ENCODE measurements around the gene CELA2B.

Gene CELA2B

DNA sequence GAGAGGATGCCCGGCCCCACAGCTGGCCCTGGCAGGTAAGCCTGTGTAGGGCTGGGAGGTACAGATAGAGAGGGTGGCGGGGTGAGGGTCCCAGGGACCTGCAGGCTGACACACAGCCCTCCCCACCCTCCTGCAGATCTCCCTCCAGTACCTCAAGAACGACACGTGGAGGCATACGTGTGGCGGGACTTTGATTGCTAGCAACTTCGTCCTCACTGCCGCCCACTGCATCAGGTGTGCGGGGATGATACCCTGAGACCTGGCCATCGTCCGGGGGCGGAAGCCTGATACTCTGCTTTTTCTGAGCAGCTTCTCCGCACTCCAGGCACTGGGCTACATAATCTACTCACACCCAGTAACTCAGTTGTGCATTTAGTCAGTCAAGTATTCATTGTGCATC, 35.5 kb upstream of the CELA2B start:
- Histone ChIP-seq H3K9me3 (ENCODE audit: control insufficient read depth, insufficient read depth, low read depth, low read length) (no peaks in the 10 kb centered on the region), H3K4me1 (ENCODE audit: control insufficient read depth, insufficient read depth, low read length) (no peaks in the 10 kb centered on the region), H3K4me3 (ENCODE audit: low read depth, low read length) (no peak overlapping the region), H3K27ac (ENCODE audit: extremely low read depth, low read depth, low read length) (no peak overlapping the region), H3K36me3 (ENCODE audit: control insufficient read depth in 2 of 2, insufficient read depth in 1 of 2, low read length in 2 of 2) (no peaks in the 10 kb centered on the region)
- POLR2A ChIA-PET: interaction anchor here (0.6 kb wide), 1 partner anchor 57 kb away, joined by 3 read pairs; no protein-coding TSS in a partner anchor
- CTCF ChIA-PET: no interaction called here
- no peak for TF ChIP-seq YY1 (tag by site-specific recombination; IDR thresholded peaks at IDR 0.05)

- ChIA-PET POLR2A (no interaction called here), CTCF (interaction anchor here (0.6 to 1.3 kb wide), 5 partner anchors 10 to 175 kb away, joined by 3 to 8 read pairs (median 3); no protein-coding TSS in a partner anchor)
- no peak overlapping the region for H3K27ac ChIP-seq (ENCODE audit: extremely low read depth, low read depth, low read length)
- no peaks in the 10 kb centered on the region for H3K9me3 ChIP-seq (ENCODE audit: control insufficient read depth, insufficient read depth, low read depth, low read length)
- H3K4me1 ChIP-seq (ENCODE audit: control insufficient read depth, insufficient read depth, low read length): no peaks in the 10 kb centered on the region
- no peak overlapping the region for H3K4me3 ChIP-seq (ENCODE audit: low read depth, low read length)
- TF ChIP-seq, protein P1, sequence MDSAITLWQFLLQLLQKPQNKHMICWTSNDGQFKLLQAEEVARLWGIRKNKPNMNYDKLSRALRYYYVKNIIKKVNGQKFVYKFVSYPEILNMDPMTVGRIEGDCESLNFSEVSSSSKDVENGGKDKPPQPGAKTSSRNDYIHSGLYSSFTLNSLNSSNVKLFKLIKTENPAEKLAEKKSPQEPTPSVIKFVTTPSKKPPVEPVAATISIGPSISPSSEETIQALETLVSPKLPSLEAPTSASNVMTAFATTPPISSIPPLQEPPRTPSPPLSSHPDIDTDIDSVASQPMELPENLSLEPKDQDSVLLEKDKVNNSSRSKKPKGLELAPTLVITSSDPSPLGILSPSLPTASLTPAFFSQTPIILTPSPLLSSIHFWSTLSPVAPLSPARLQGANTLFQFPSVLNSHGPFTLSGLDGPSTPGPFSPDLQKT (IDR thresholded peaks at IDR 0.05; ENCODE audit: borderline replicate concordance, low read depth, low read length): no peak
- TF ChIP-seq YY2 (tag by site-specific recombination; IDR thresholded peaks at IDR 0.05): no peak
- no peaks in the 10 kb centered on the region for H3K36me3 ChIP-seq (ENCODE audit: control insufficient read depth in 2 of 2, insufficient read depth in 1 of 2, low read length in 2 of 2)
These were observed 34.7 kb upstream of the CELA2B start for GRCh38 chr1:15441247-15441646.

DNA sequence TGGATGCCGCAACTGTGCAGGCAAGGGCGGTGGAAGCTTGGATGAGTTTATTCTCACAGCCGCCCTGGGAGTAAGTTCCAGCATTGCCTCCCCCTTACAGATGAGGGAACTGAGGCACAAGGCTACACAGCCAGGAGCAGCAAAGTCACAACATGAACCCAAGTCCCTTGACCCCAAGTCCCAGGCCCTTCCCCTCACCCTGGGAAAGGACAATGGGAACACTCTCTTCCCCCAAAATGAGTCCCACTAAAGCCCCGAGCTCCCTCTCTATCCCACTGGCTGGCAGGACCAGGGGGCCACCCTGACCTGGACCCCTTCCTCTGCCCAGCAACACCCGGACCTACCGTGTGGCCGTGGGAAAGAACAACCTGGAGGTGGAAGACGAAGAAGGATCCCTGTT, 33.8 kb upstream of the CELA2B start:
- TF ChIP-seq, protein P2, sequence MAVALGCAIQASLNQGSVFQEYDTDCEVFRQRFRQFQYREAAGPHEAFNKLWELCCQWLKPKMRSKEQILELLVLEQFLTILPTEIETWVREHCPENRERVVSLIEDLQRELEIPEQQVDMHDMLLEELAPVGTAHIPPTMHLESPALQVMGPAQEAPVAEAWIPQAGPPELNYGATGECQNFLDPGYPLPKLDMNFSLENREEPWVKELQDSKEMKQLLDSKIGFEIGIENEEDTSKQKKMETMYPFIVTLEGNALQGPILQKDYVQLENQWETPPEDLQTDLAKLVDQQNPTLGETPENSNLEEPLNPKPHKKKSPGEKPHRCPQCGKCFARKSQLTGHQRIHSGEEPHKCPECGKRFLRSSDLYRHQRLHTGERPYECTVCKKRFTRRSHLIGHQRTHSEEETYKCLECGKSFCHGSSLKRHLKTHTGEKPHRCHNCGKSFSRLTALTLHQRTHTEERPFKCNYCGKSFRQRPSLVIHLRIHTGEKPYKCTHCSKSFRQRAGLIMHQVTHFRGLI (tag by site-specific recombination; IDR thresholded peaks at IDR 0.05): no peak
- TF ChIP-seq PRDM1 (tag by site-specific recombination; IDR thresholded peaks at IDR 0.05) (no peak), GLI2 (tag by site-specific recombination; IDR thresholded peaks at IDR 0.05; ENCODE audit: borderline replicate concordance, low read depth) (no peak), ZNF10 (tag by site-specific recombination; IDR thresholded peaks at IDR 0.05) (no peak), ZNF626 (tag by site-specific recombination; IDR thresholded peaks at IDR 0.05) (no peak), ZNF621 (tag by site-specific recombination; IDR thresholded peaks at IDR 0.05) (no peak), SETDB1 (IDR thresholded peaks at IDR 0.05; ENCODE audit: insufficient read length, low read length) (no peak), ZNF704 (tag by site-specific recombination; IDR thresholded peaks at IDR 0.05) (no peak), GLIS2 (tag by site-specific recombination; IDR thresholded peaks at IDR 0.05) (no peak), ZNF394 (tag by site-specific recombination; IDR thresholded peaks at IDR 0.05; ENCODE audit: borderline replicate concordance) (no peak), ZNF214 (tag by site-specific recombination; IDR thresholded peaks at IDR 0.05; ENCODE audit: borderline replicate concordance) (no peak), ZNF404 (tag by site-specific recombination; IDR thresholded peaks at IDR 0.05) (no peak), ZSCAN4 (tag by site-specific recombination; IDR thresholded peaks at IDR 0.05) (no peak), ZIC2 (tag by site-specific recombination; IDR thresholded peaks at IDR 0.05) (no peak), ZNF629 (tag by site-specific recombination; IDR thresholded peaks at IDR 0.05) (no peak), ZNF600 (tag by site-specific recombination; IDR thresholded peaks at IDR 0.05) (no peak), ZBTB10 (tag by site-specific recombination; IDR thresholded peaks at IDR 0.05) (no peak), OSR2 (tag by site-specific recombination; IDR thresholded peaks at IDR 0.05) (no peak), HOXA7 (CRISPR knock-in tag; IDR thresholded peaks at IDR 0.05; ENCODE audit: borderline replicate concordance) (no peak)
- TF ChIP-seq, protein P3, sequence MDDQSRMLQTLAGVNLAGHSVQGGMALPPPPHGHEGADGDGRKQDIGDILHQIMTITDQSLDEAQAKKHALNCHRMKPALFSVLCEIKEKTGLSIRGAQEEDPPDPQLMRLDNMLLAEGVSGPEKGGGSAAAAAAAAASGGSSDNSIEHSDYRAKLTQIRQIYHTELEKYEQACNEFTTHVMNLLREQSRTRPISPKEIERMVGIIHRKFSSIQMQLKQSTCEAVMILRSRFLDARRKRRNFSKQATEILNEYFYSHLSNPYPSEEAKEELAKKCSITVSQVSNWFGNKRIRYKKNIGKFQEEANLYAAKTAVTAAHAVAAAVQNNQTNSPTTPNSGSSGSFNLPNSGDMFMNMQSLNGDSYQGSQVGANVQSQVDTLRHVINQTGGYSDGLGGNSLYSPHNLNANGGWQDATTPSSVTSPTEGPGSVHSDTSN (CRISPR knock-in tag; IDR thresholded peaks at IDR 0.05): no peak
- Histone ChIP-seq H3K36me3 (ENCODE audit: control insufficient read depth in 2 of 2, insufficient read depth in 1 of 2, low read length in 2 of 2) (no peaks in the 10 kb centered on the region), H3K4me1 (ENCODE audit: control insufficient read depth, insufficient read depth, low read length) (no peaks in the 10 kb centered on the region), H3K9me3 (ENCODE audit: control insufficient read depth, insufficient read depth, low read depth, low read length) (no peaks in the 10 kb centered on the region), H3K27ac (ENCODE audit: extremely low read depth, low read depth, low read length) (no peak overlapping the region), H3K4me3 (ENCODE audit: low read depth, low read length) (no peak overlapping the region)
- CTCF ChIA-PET: no interaction called here
- POLR2A ChIA-PET: no interaction called here
